H9 (cell line): ENCODE data around the gene TRIO. TPM values are rescaled to one million over a fixed set of nuclear protein-coding genes. Genes with fewer than 3 reads are reported as not detected.

ENCODE experiments used
- DNase-seq: peaks from one replicate; pipeline ENCODE4 v3.0.0-alpha.2; 2017
- H2AFZ ChIP-seq: one replicate; pipeline ENCODE4 v1.6.1; 2013; ENCODE audit warnings: mild to moderate bottlenecking, low read length, control low read depth, moderate library complexity
- H2AK5ac ChIP-seq: 2 replicates; pipeline ENCODE4 v1.6.1; 2013; ENCODE audit warnings: low read length, control low read depth, mixed read lengths; ENCODE audit not compliant: insufficient read length
- H2BK120ac ChIP-seq: one replicate; pipeline ENCODE4 v1.6.1; 2013; ENCODE audit warnings: low read depth, mild to moderate bottlenecking, low read length, control low read depth, inconsistent platforms; ENCODE audit not compliant: poor library complexity, severe bottlenecking
- H2BK12ac ChIP-seq: 2 replicates; pipeline ENCODE4 v1.6.1; 2013; ENCODE audit warnings: low read length, control low read depth, mixed read lengths, low read depth; ENCODE audit not compliant: insufficient read length
- H2BK15ac ChIP-seq: 2 replicates; pipeline ENCODE4 v1.6.1; 2013; ENCODE audit warnings: low read depth, low read length, control low read depth
- H2BK20ac ChIP-seq: one replicate; pipeline ENCODE4 v1.6.1; 2013; ENCODE audit warnings: low read depth, mild to moderate bottlenecking, low read length, control low read depth, inconsistent platforms; ENCODE audit not compliant: poor library complexity, severe bottlenecking
- H2BK5ac ChIP-seq: 2 replicates; pipeline ENCODE4 v1.6.1; 2013; ENCODE audit warnings: low read length, control low read depth, mixed read lengths; ENCODE audit not compliant: insufficient read length
- H3K14ac ChIP-seq: 2 replicates; pipeline ENCODE4 v1.6.1; 2013; ENCODE audit warnings: low read length, control low read depth; ENCODE audit not compliant: insufficient read depth
- H3K18ac ChIP-seq: 2 replicates; pipeline ENCODE4 v1.6.1; 2013; ENCODE audit warnings: low read depth, mild to moderate bottlenecking, mixed read lengths, low read length, control low read depth; ENCODE audit not compliant: insufficient read length
- H3K23ac ChIP-seq: 2 replicates; pipeline ENCODE4 v1.6.1; 2013; ENCODE audit warnings: low read length, control low read depth, mixed read lengths, low read depth; ENCODE audit not compliant: insufficient read length
- H3K23me2 ChIP-seq: 2 replicates; pipeline ENCODE4 v1.6.1; 2013; ENCODE audit warnings: low read depth, mild to moderate bottlenecking, mixed read lengths, low read length, control low read depth; ENCODE audit not compliant: insufficient read length, poor library complexity, severe bottlenecking
- H3K27ac ChIP-seq: 2 replicates; pipeline ENCODE4 v1.5.1; 2013; ENCODE audit warnings: low read length, control low read depth, mixed read lengths, low read depth; ENCODE audit not compliant: insufficient read length
- H3K27me3 ChIP-seq: 2 replicates; pipeline ENCODE4 v1.6.1; 2013; ENCODE audit warnings: low read length, control low read depth, inconsistent platforms; ENCODE audit not compliant: insufficient read depth
- H3K4ac ChIP-seq: 2 replicates; pipeline ENCODE4 v1.6.1; 2013; ENCODE audit warnings: low read depth, mild to moderate bottlenecking, control low read depth, inconsistent platforms, low read length, moderate library complexity
- H3K4me1 ChIP-seq: 2 replicates; pipeline ENCODE4 v1.6.1; 2013; ENCODE audit warnings: low read length, control low read depth, inconsistent platforms; ENCODE audit not compliant: insufficient read depth
- H3K4me2 ChIP-seq: 2 replicates; pipeline ENCODE4 v1.6.1; 2013; ENCODE audit warnings: low read length, control low read depth, mixed read lengths; ENCODE audit not compliant: insufficient read length, insufficient read depth
- H3K56ac ChIP-seq: 2 replicates; pipeline ENCODE4 v1.6.1; 2013; ENCODE audit warnings: low read depth, mild to moderate bottlenecking, mixed read lengths, low read length, control low read depth; ENCODE audit not compliant: insufficient read length
- H3K79me1 ChIP-seq: 2 replicates; pipeline ENCODE4 v1.6.1; 2013; ENCODE audit warnings: low read depth, mild to moderate bottlenecking, moderate library complexity, low read length, control low read depth, inconsistent platforms; ENCODE audit not compliant: insufficient read depth, poor library complexity, severe bottlenecking
- H3K79me2 ChIP-seq: 2 replicates; pipeline ENCODE4 v1.6.1; 2013; ENCODE audit warnings: low read length, control low read depth, inconsistent platforms; ENCODE audit not compliant: insufficient read depth
- H3K9ac ChIP-seq: 2 replicates; pipeline ENCODE4 v1.6.1; 2013; ENCODE audit warnings: low read length, control low read depth, mixed read lengths; ENCODE audit not compliant: insufficient read length; ENCODE audit errors: extremely low read depth
- H3K9me3 ChIP-seq: one replicate; pipeline ENCODE4 v1.6.1; 2013; ENCODE audit warnings: low read depth, low read length, inconsistent platforms; ENCODE audit not compliant: control insufficient read depth
- H3T11ph ChIP-seq: one replicate; pipeline ENCODE4 v1.6.1; 2013; ENCODE audit warnings: mild to moderate bottlenecking, low read length, control low read depth, inconsistent platforms
- H4K20me1 ChIP-seq: one replicate; pipeline ENCODE4 v1.6.1; 2013; ENCODE audit not compliant: control insufficient read depth, insufficient read length, insufficient read depth
- H4K5ac ChIP-seq: 2 replicates; pipeline ENCODE4 v1.6.1; 2013; ENCODE audit warnings: low read depth, mild to moderate bottlenecking, mixed read lengths, low read length, control low read depth; ENCODE audit not compliant: insufficient read length
- H4K8ac ChIP-seq: replicated peaks from 2 replicates; pipeline ENCODE4 v1.6.1; 2013; ENCODE audit warnings: low read length, control low read depth, mixed read lengths, low read depth; ENCODE audit not compliant: insufficient read length
- H4K91ac ChIP-seq: 2 replicates; pipeline ENCODE4 v1.6.1; 2013; ENCODE audit warnings: low read depth, mild to moderate bottlenecking, moderate library complexity, mixed read lengths, low read length, control low read depth; ENCODE audit not compliant: insufficient read length
- H3K27ac Mint-ChIP-seq, 3 experiments: 2 replicates in 2 of 3; 3 replicates in 1 of 3; pipeline ENCODE4 v1.8.0; 2020 to 2021; ENCODE audit warnings: mixed read lengths in 3 of 3, mild to moderate bottlenecking in 1 of 3, moderate library complexity in 1 of 3
- H3K27me3 Mint-ChIP-seq: 2 replicates; pipeline ENCODE4 v1.8.0; 2021; ENCODE audit warnings: low read depth, mild to moderate bottlenecking, moderate library complexity, mixed read lengths
- H3K36me3 Mint-ChIP-seq, 3 experiments: 2 replicates in 2 of 3; 3 replicates in 1 of 3; pipeline ENCODE4 v1.8.0; 2020 to 2021; ENCODE audit warnings: low read depth in 3 of 3, mixed read lengths in 3 of 3; ENCODE audit not compliant: insufficient read depth in 1 of 3
- H3K4me1 Mint-ChIP-seq, 2 experiments: 2 replicates each; pipeline ENCODE4 v1.8.0; 2020; ENCODE audit warnings: mixed read lengths in 2 of 2
- H3K4me3 Mint-ChIP-seq, 2 experiments: 2 replicates in 1 of 2; 3 replicates in 1 of 2; pipeline ENCODE4 v1.8.0; 2020 to 2021; ENCODE audit warnings: mild to moderate bottlenecking in 2 of 2, mixed read lengths in 2 of 2, moderate library complexity in 1 of 2
- H3K9me3 Mint-ChIP-seq, 2 experiments: 2 replicates in 1 of 2; 3 replicates in 1 of 2; pipeline ENCODE4 v1.8.0; 2020; ENCODE audit warnings: mild to moderate bottlenecking in 2 of 2, mixed read lengths in 2 of 2, moderate library complexity in 1 of 2
- CTCF ChIP-seq: fragments of 200-600 bp; sonication (generic); conservative IDR thresholded peaks from 3 replicates; pipeline ENCODE4 v1.8.0; 2021; ENCODE audit warnings: antibody characterized with exemption, mild to moderate bottlenecking
- WGBS: extraction: QIAGEN DNeasy Blood & Tissue Kit; methylation state at CpG from one replicate; pipeline ENCODE4 v1.1.7; 2013; ENCODE audit warnings: missing lambda C conversion rate, low lambda C conversion rate, mixed read lengths; ENCODE audit not compliant: insufficient read length; ENCODE audit errors: extremely low coverage; 5-methylcytosine and 5-hydroxymethylcytosine counted together
- total RNA-seq: library from RNA; stranded (reverse); gene quantifications from 2 replicates; pipeline ENCODE4 v1.2.1, GENCODE V29; 2021

TRIO gene
- total RNA-seq, 1 experiment from 2014 or later, result 87.8 TPM

- peaks cover 62% of the 10 kb centered on the region; the same call in 1 of the 2 replicates for H3K79me2 ChIP-seq
- H3K23me2 ChIP-seq, result no peaks in the 10 kb centered on the region
- no peak overlapping the region for H3K14ac ChIP-seq
- H3K18ac ChIP-seq, result no peak overlapping the region
- H2AK5ac ChIP-seq, result no peak overlapping the region
- Mint-ChIP-seq H3K36me3 (peaks cover 2 to 7% (median 4%) of the 10 kb centered on the region in 3 experiments; a peak in 5 of 7 replicates), H3K4me1 (peaks cover 70% of the 10 kb centered on the region in 2 experiments), H3K27me3 (no peaks in the 10 kb centered on the region), H3K9me3 (peaks cover 1 to 2% of the 10 kb centered on the region in 2 experiments; a peak in 2 of 5 replicates), H3K4me3 (no peak overlapping the region), H3K27ac (peak overlapping the region in 1 of 3 experiments; percentile 9; a peak in 1 of 7 replicates)
- H2BK5ac ChIP-seq, result no peak overlapping the region
- H3K23ac ChIP-seq, result no peak overlapping the region
- H2BK15ac ChIP-seq, result no peak overlapping the region
- no peak overlapping the region for H2BK12ac ChIP-seq
- H3T11ph ChIP-seq, result no peak overlapping the region
- no peaks in the 10 kb centered on the region for H3K9me3 ChIP-seq
- H3K4ac ChIP-seq, result no peak overlapping the region
- H4K20me1 ChIP-seq, result no peaks in the 10 kb centered on the region
- no peak overlapping the region for H2BK20ac ChIP-seq
- H4K91ac ChIP-seq, result no peak overlapping the region
- H3K79me1 ChIP-seq, result peaks cover 12% of the 10 kb centered on the region
- no peaks in the 10 kb centered on the region for H3K27me3 ChIP-seq
- H4K8ac ChIP-seq, result no peak overlapping the region
- DNase-seq, result no peak
- H4K5ac ChIP-seq, result no peak overlapping the region
- H3K4me1 ChIP-seq, result peaks cover 9% of the 10 kb centered on the region; the same call in 1 of the 2 replicates
- no peak overlapping the region for H3K56ac ChIP-seq
- TF ChIP-seq CTCF, result no peak
- no CpG with 5 or more reads among the region's 7 CpGs for WGBS
- no peak overlapping the region for H2BK120ac ChIP-seq
- H3K9ac ChIP-seq, result no peak overlapping the region
- H2AFZ ChIP-seq, result no peak overlapping the region
- no peak overlapping the region for H3K27ac ChIP-seq
- no peak overlapping the region for H3K4me2 ChIP-seq
Observed at GRCh38 chr5:14168793-14169262, 25.7 kb downstream of the TRIO start.
